Measurements from ENCODE around the gene KRT80. TPM values are rescaled to one million over a fixed set of nuclear protein-coding genes. Genes with fewer than 3 reads are reported as not detected.

The KRT80 gene
- total RNA-seq, 1 donor from 2014 or later: 0.07 TPM

DNA sequence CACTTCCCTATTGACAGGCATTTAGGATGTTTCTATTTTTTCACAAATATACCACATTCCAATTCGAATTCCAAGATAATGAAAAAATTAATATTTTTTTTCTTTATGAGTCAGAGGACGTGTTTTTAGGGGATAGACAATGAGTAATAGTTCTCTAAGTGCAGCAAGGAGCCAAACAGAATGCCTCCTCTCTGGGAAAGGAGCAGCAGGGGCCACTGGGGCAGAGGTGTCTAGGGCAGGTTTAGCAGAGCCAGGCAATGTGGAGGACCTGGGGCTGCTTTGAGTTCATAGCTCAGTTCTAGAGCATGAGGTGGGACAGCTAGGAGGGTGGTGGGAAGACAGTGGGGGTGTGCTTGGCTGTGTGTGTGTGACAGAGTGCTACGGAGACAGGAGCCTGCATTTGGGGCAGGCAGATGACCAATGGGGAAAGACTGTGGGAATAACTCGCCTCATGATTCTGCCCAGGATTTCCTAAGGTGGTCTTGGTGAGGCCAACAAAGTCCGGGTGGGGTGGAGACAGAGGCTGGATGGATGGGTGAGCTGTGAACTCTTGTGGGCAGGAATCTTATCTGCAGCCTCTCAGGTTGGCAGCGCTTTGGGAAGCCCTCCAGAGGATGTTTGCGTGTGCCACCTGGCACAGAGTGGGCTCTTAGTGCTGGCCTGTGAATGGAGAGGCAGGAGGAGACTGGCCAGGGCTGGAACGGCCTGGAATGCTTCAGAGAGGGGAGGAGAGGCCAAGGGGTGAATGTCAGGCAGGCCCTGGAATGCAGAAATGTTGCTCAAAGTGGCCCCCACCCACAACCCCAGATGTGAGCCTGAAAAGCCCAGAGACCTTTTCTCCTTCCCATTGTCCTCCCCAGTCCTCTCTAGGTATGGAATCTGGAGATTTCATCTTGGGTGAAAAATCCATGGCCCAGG, 38.8 kb upstream of the KRT80 start:
- Mint-ChIP-seq H3K4me3 (ENCODE audit: low read depth) (no peak overlapping the region), H3K36me3 (ENCODE audit: insufficient read depth) (no peaks in the 10 kb centered on the region), H3K27me3 (peaks cover 69% of the 10 kb centered on the region), H3K27ac (no peak overlapping the region), H3K9me3 (ENCODE audit: low read depth) (no peaks in the 10 kb centered on the region), H3K4me1 (ENCODE audit: low read depth) (peaks cover 22% of the 10 kb centered on the region)
- TF ChIP-seq, protein P1, sequence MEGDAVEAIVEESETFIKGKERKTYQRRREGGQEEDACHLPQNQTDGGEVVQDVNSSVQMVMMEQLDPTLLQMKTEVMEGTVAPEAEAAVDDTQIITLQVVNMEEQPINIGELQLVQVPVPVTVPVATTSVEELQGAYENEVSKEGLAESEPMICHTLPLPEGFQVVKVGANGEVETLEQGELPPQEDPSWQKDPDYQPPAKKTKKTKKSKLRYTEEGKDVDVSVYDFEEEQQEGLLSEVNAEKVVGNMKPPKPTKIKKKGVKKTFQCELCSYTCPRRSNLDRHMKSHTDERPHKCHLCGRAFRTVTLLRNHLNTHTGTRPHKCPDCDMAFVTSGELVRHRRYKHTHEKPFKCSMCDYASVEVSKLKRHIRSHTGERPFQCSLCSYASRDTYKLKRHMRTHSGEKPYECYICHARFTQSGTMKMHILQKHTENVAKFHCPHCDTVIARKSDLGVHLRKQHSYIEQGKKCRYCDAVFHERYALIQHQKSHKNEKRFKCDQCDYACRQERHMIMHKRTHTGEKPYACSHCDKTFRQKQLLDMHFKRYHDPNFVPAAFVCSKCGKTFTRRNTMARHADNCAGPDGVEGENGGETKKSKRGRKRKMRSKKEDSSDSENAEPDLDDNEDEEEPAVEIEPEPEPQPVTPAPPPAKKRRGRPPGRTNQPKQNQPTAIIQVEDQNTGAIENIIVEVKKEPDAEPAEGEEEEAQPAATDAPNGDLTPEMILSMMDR (IDR thresholded peaks at IDR 0.05; ENCODE audit: unreplicated experiment): no peak
- no peak for DNase-seq (ENCODE audit: low spot score, unreplicated experiment)

DNA sequence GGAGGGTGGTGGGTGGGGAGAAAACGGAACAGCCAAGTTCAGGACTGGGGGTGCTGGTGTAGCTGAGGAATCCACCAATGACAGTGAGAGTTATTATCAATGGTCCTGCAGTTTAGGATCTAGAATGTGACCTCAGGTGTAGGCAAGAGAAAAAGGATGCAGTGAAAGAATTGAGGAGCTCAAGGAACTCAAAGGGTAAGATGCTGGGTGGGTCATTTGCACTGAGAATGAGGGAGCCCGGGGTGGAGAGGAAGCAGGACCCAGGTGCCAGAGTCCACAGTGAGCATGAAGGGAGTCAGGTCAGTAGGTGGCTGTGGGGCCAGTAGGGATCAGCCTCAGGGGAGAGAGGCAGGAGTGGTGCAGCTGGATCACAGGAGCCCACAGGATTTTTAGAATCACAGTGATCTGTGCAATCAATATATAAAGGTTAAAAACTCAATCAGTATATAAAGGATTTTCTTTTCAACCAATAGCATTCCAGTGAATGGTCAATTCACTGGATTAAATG, 38.1 kb upstream of the KRT80 start:
- Mint-ChIP-seq H3K27me3 (peaks cover 64% of the 10 kb centered on the region), H3K27ac (no peak overlapping the region), H3K9me3 (ENCODE audit: low read depth) (no peaks in the 10 kb centered on the region), H3K4me1 (ENCODE audit: low read depth) (peaks cover 21% of the 10 kb centered on the region), H3K36me3 (ENCODE audit: insufficient read depth) (no peaks in the 10 kb centered on the region), H3K4me3 (ENCODE audit: low read depth) (no peak overlapping the region)
- no peak for DNase-seq (ENCODE audit: low spot score, unreplicated experiment)
- TF ChIP-seq, protein P1 (IDR thresholded peaks at IDR 0.05; ENCODE audit: unreplicated experiment): no peak

DNA sequence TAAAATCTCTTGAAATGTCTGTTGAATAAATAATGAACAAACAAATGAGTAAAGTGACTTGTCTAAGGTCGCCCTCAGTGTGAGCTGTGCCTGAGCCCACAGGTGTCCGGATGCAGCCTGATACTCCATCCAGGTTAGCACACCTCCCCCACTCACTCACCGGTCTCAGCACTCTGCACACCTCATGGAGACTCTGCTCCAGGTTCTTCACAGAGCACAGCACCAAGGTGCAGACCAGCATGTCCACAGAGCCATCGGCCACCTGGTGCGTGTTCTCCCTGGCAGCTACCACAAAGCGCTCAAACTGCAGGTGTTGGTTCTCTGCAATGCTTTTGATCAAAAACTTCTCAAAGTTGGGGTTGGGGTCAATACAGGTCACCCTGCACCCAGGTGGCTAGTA, 37.1 kb upstream of the KRT80 start:
- DNase-seq (ENCODE audit: low spot score, unreplicated experiment): no peak
- no peaks in the 10 kb centered on the region for H3K36me3 Mint-ChIP-seq (ENCODE audit: insufficient read depth)
- peaks cover 25% of the 10 kb centered on the region for H3K4me1 Mint-ChIP-seq (ENCODE audit: low read depth)
- H3K9me3 Mint-ChIP-seq (ENCODE audit: low read depth): no peaks in the 10 kb centered on the region
- H3K4me3 Mint-ChIP-seq (ENCODE audit: low read depth): no peak overlapping the region
- TF ChIP-seq, protein P1 (IDR thresholded peaks at IDR 0.05; ENCODE audit: unreplicated experiment): no peak
- H3K27ac Mint-ChIP-seq: no peak overlapping the region
- peaks cover 60% of the 10 kb centered on the region for H3K27me3 Mint-ChIP-seq

DNA sequence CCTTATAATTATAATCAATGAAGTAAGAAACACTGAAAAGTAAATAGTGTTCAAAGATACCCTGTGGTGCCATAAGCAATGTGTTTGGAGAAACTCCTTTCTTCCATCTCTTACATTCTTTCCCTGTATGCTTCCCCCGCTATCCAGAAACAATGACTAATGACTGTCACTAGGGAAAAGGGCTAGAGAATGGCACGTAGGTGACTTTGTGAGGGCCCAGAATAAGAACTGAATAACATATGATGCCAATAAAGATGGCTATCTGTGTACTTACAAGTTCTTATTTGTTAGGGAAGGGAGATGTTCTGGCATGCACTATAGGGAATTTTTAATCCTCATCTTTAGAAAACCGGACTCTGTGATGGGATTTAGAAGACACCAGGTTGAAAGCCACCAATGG, 36.6 kb upstream of the KRT80 start:
- no peaks in the 10 kb centered on the region for H3K36me3 Mint-ChIP-seq (ENCODE audit: insufficient read depth)
- H3K4me3 Mint-ChIP-seq (ENCODE audit: low read depth): no peak overlapping the region
- TF ChIP-seq, protein P1 (IDR thresholded peaks at IDR 0.05; ENCODE audit: unreplicated experiment): no peak
- H3K9me3 Mint-ChIP-seq (ENCODE audit: low read depth): no peaks in the 10 kb centered on the region
- no peak overlapping the region for H3K27ac Mint-ChIP-seq
- DNase-seq (ENCODE audit: low spot score, unreplicated experiment): no peak
- peaks cover 23% of the 10 kb centered on the region for H3K4me1 Mint-ChIP-seq (ENCODE audit: low read depth)
- peaks cover 57% of the 10 kb centered on the region for H3K27me3 Mint-ChIP-seq

DNA sequence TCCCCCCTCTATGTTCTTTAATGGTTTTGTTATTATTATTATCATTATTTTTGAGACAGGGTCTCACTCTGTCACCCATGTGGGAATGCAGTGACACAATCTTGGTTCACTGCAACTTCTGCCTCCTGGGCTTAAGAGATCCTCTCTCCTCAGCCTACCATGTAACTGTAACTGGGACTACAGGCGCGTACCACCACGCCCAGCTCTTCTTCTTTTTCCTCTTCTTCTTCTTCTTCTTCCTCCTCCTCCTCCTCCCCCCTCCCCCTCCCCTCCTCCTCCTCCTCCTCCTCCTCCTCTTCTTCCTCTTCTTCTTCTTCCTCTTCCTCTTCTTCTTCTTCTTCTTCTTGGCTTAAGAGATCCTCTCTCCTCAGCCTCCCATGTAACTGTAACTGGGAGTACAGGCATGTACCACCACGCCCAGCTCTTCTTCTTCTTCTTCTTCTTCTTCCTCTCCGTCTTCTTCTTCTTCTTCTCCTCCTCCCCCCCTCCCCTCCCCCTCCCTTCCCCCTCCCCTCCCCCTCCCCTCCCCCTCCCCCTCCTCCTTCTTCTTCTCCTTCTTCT, 35.9 kb upstream of the KRT80 start:
- DNase-seq (ENCODE audit: low spot score, unreplicated experiment): no peak
- H3K36me3 Mint-ChIP-seq (ENCODE audit: insufficient read depth): no peaks in the 10 kb centered on the region
- H3K4me1 Mint-ChIP-seq (ENCODE audit: low read depth): peaks cover 30% of the 10 kb centered on the region
- peaks cover 55% of the 10 kb centered on the region for H3K27me3 Mint-ChIP-seq
- no peaks in the 10 kb centered on the region for H3K9me3 Mint-ChIP-seq (ENCODE audit: low read depth)
- no peak overlapping the region for H3K4me3 Mint-ChIP-seq (ENCODE audit: low read depth)
- no peak overlapping the region for H3K27ac Mint-ChIP-seq
- TF ChIP-seq, protein P1 (IDR thresholded peaks at IDR 0.05; ENCODE audit: unreplicated experiment): no peak
